ENCODE results near the gene NPY4R2.
"Not testable (repeated sequence)": the region's sequence is repeated elsewhere in the genome, so short reads cannot be mapped to it uniquely, and the experiment has no call there.

The NPY4R2 gene

GRCh38 chr10:47918475-47918874 lies at the start of gene NPY4R2:
TSS of gene NPY4R2 (plus strand) at chr10:47918662. CDS start at chr10:47921988, 3,326 bp downstream.
- not testable (repeated sequence) for DNase-seq (ENCODE audit: low spot score)

GRCh38 chr10:47870887-47871286 lies 47.6 kb upstream of the NPY4R2 start:
- DNase-seq (ENCODE audit: low spot score), result not testable (repeated sequence)

- DNase-seq (ENCODE audit: low spot score), result not testable (repeated sequence)
Measured at GRCh38 chr10:47871485-47872180, 46.8 kb upstream of the NPY4R2 start.

GRCh38 chr10:47872236-47872635 lies 46.2 kb upstream of the NPY4R2 start:
- not testable (repeated sequence) for DNase-seq (ENCODE audit: low spot score)

GRCh38 chr10:47884239-47884638 lies 34.2 kb upstream of the NPY4R2 start:
- DNase-seq (ENCODE audit: low spot score), result not testable (repeated sequence)

GRCh38 chr10:47884934-47885333 lies 33.5 kb upstream of the NPY4R2 start:
- not testable (repeated sequence) for DNase-seq (ENCODE audit: low spot score)

- DNase-seq (ENCODE audit: low spot score), result not testable (repeated sequence)
Measured at GRCh38 chr10:47886356-47886755, 32.1 kb upstream of the NPY4R2 start.

- DNase-seq (ENCODE audit: low spot score), result not testable (repeated sequence)
Measured at GRCh38 chr10:47886827-47887226, 31.6 kb upstream of the NPY4R2 start.

GRCh38 chr10:47890737-47891136 lies 27.7 kb upstream of the NPY4R2 start:
- DNase-seq (ENCODE audit: low spot score), result not testable (repeated sequence)

- not testable (repeated sequence) for DNase-seq (ENCODE audit: low spot score)
Measured at GRCh38 chr10:47892494-47893261, 25.8 kb upstream of the NPY4R2 start.

GRCh38 chr10:47894571-47894970 lies 23.9 kb upstream of the NPY4R2 start:
- not testable (repeated sequence) for DNase-seq (ENCODE audit: low spot score)

GRCh38 chr10:47897813-47898212 lies 20.6 kb upstream of the NPY4R2 start:
- DNase-seq (ENCODE audit: low spot score), result not testable (repeated sequence)

GRCh38 chr10:47909333-47909732 lies 9.1 kb upstream of the NPY4R2 start:
- DNase-seq (ENCODE audit: low spot score), result not testable (repeated sequence)

GRCh38 chr10:47910486-47910885 lies 8.0 kb upstream of the NPY4R2 start:
- DNase-seq (ENCODE audit: low spot score), result not testable (repeated sequence)

- DNase-seq (ENCODE audit: low spot score), result not testable (repeated sequence)
Measured at GRCh38 chr10:47914052-47914451, 4.4 kb upstream of the NPY4R2 start.

GRCh38 chr10:47915849-47916548 lies 2.5 kb upstream of the NPY4R2 start:
- DNase-seq (ENCODE audit: low spot score), result not testable (repeated sequence)

GRCh38 chr10:47920610-47921009 lies 2.1 kb downstream of the NPY4R2 start:
- not testable (repeated sequence) for DNase-seq (ENCODE audit: low spot score)

GRCh38 chr10:47922503-47922902 lies 4.0 kb downstream of the NPY4R2 start:
- not testable (repeated sequence) for DNase-seq (ENCODE audit: low spot score)

GRCh38 chr10:47924628-47925027 lies 6.2 kb downstream of the NPY4R2 start:
- not testable (repeated sequence) for DNase-seq (ENCODE audit: low spot score)

- not testable (repeated sequence) for DNase-seq (ENCODE audit: low spot score)
Measured at GRCh38 chr10:47927147-47927916, 8.9 kb downstream of the NPY4R2 start.

- DNase-seq (ENCODE audit: low spot score), result not testable (repeated sequence)
Measured at GRCh38 chr10:47928225-47928624, 9.8 kb downstream of the NPY4R2 start.

GRCh38 chr10:47932824-47933223 lies 14.4 kb downstream of the NPY4R2 start:
- DNase-seq (ENCODE audit: low spot score), result not testable (repeated sequence)
